Psoas muscle (tissue), 8 donors: Measurements from ENCODE around the gene APEH. TPM values are rescaled to one million over a fixed set of nuclear protein-coding genes. Genes with fewer than 3 reads are reported as not detected.
A peak's percentile ranks its signal among the peaks of the same experiment; 100 is the strongest.

Experiments
- ATAC-seq, 4 donors: fragments of 200-7000 bp; cut with Tn5 transposase; one replicate each; pipeline ENCODE4 v1.9.1; 2020; ENCODE audit warnings: moderate library complexity in 3 of 4, mild to moderate bottlenecking in 2 of 4
- DNase-seq, 2 donors: peaks; one replicate each; pipeline ENCODE4 v3.0.0-alpha.2; 2020
- H3K27ac ChIP-seq: fragments of 200-600 bp; one replicate; pipeline ENCODE4 v1.8.0; 2022
- H3K27me3 ChIP-seq, 3 donors: fragments of 200-600 bp in 1 of 3; one replicate each; pipeline versions ENCODE4 v1.6.1 to v1.8.0; 2013 to 2022; ENCODE audit warnings: low read length in 2 of 3, mild to moderate bottlenecking in 2 of 3, moderate library complexity in 1 of 3; ENCODE audit not compliant: insufficient read depth in 3 of 3
- H3K36me3 ChIP-seq, 2 donors: fragments of 200-600 bp in 1 of 2; one replicate each; pipeline versions ENCODE4 v1.6.1 to v1.8.0; 2013 to 2022; ENCODE audit warnings: low read depth in 1 of 2, mild to moderate bottlenecking in 1 of 2, moderate library complexity in 1 of 2; ENCODE audit not compliant: insufficient read depth in 1 of 2
- H3K4me1 ChIP-seq: fragments of 200-600 bp; one replicate; pipeline ENCODE4 v1.8.0; 2022
- H3K4me3 ChIP-seq: fragments of 200-600 bp; one replicate; pipeline ENCODE4 v1.8.0; 2022; ENCODE audit warnings: mild to moderate bottlenecking
- H3K9me3 ChIP-seq: fragments of 200-600 bp; one replicate; pipeline ENCODE4 v1.8.0; 2022
- WGBS, 3 donors: extraction: QIAGEN DNeasy Blood & Tissue Kit; methylation state at CpG; one replicate each; pipeline versions ENCODE4 v1.1.6 to v1.1.7; 2013; 5-methylcytosine and 5-hydroxymethylcytosine counted together
- intact Hi-C, 2 donors: fragments of 100-400 bp; cut with DNase I; formaldehyde crosslinking; loops; one replicate each; pipeline versions ENCODE4 v1.11.0 to v1.14.2; 2022
- polyA plus RNA-seq, 3 donors: library from polyadenylated mRNA; stranded (reverse); fragments of 200-250 nt; gene quantifications; one replicate each; pipeline ENCODE4 v1.2.3, GENCODE V29; 2013
- total RNA-seq, 4 donors: library from RNA; stranded (reverse); fragmentation: NEBNext Ultra II Directional in 2 of 4; extraction: Animal tissue kit (Norgen Biotek cat#: 25700) in 2 of 4; gene quantifications; one replicate each; pipeline versions ENCODE4 v1.2.1 to v1.2.4, GENCODE V29; 2021 to 2023
- TF ChIP-seq, protein P1 (sequence below): fragments of 200-600 bp; IDR thresholded peaks from one replicate; pipeline ENCODE4 v1.8.0; 2022; ENCODE audit warnings: antibody characterized with exemption
- donor health status: healthy with polysubstance abuse.
- donor health status: DM: no; HTN: no; CAD: no; lungs with moderate emphysema.
- donor health status: Bipolar disorder and iron deficiency.
- donor health status: healthy.
- donor health status: DM: yes; HTN: yes; CAD: no.
- donor health status: DM: no; HTN: no; CAD: no.
- donor health status: DM: no; HTN: no; CAD: no.
- donor health status: DM: yes; HTN: yes; CAD: no.

Gene APEH
- total and polyA plus RNA-seq, 7 donors = 70.8 to 189 (median 115) TPM

DNA sequence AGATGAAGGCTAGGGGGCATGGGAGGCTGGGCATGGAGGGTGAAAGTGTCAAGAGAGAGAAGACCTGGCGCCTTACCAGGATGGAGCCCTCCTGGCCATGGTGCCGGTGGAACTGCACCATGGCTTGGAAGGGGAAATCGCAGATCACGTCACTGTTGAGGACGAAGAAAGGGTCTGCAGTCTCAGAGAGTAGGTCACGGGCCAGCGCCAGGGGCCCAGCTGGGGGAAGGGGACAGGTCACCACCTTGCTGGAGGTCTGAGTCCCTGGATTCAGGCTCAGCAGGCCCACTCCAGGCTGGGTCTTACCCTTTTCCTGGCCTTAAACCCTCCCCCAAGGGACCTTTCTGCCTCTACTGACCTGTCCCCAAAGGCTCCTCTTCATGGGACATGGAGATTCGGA, 48.7 kb downstream of the APEH start:
- peak in 1 of 2 donors; percentile 58 for DNase-seq
- peak overlapping the region; percentile 83 for H3K4me3 ChIP-seq
- 29 to 59% (median 49%) methylated on average over 6 to 8 of the region's 8 CpGs for WGBS, 3 donors
- peak overlapping the region; percentile 94 for H3K27ac ChIP-seq
- peaks cover 2 to 60% of the 10 kb centered on the region in 2 donors for H3K36me3 ChIP-seq
- H3K9me3 ChIP-seq = no peaks in the 10 kb centered on the region
- H3K4me1 ChIP-seq = peaks cover 40% of the 10 kb centered on the region
- intact Hi-C loops = no loop called here
- ATAC-seq = no peak
- TF ChIP-seq, protein P1, sequence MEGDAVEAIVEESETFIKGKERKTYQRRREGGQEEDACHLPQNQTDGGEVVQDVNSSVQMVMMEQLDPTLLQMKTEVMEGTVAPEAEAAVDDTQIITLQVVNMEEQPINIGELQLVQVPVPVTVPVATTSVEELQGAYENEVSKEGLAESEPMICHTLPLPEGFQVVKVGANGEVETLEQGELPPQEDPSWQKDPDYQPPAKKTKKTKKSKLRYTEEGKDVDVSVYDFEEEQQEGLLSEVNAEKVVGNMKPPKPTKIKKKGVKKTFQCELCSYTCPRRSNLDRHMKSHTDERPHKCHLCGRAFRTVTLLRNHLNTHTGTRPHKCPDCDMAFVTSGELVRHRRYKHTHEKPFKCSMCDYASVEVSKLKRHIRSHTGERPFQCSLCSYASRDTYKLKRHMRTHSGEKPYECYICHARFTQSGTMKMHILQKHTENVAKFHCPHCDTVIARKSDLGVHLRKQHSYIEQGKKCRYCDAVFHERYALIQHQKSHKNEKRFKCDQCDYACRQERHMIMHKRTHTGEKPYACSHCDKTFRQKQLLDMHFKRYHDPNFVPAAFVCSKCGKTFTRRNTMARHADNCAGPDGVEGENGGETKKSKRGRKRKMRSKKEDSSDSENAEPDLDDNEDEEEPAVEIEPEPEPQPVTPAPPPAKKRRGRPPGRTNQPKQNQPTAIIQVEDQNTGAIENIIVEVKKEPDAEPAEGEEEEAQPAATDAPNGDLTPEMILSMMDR = no peak
- no peaks in the 10 kb centered on the region for H3K27me3 ChIP-seq

GRCh38 chr3:49723296-49723627, 49.1 kb downstream of the APEH start:
- intact Hi-C loops = no loop called here
- Histone ChIP-seq H3K9me3 (no peaks in the 10 kb centered on the region), H3K4me3 (peak overlapping the region; percentile 83), H3K36me3 (peaks cover 2 to 60% of the 10 kb centered on the region in 2 donors), H3K4me1 (peaks cover 36% of the 10 kb centered on the region), H3K27ac (peak overlapping the region; percentile 94), H3K27me3 (no peaks in the 10 kb centered on the region)
- ATAC-seq = peak; percentile 39 to 57 (median 52)
- TF ChIP-seq, protein P1 = no peak
- DNase-seq = peak; percentile 68 to 84
- WGBS, 3 donors = 0% methylated on average over 13 to 20 of the region's 20 CpGs

GRCh38 chr3:49723628-49724551, 49.7 kb downstream of the APEH start, which contains the start of gene GMPPB:
TSS of gene GMPPB (minus strand) at chr3:49723951. CDS start at chr3:49723726, 225 bp downstream.
- H3K27me3 ChIP-seq = no peaks in the 10 kb centered on the region
- peak within 1 kb of the TSS; percentile 83 for H3K4me3 ChIP-seq
- WGBS, 3 donors = 0 to 1% (median 0%) methylated on average over 91 to 102 of the region's 102 CpGs
- ATAC-seq (peak; percentile 87 to 91 (median 88)), DNase-seq (peak; percentile 98 to 99)
- no peaks in the 10 kb centered on the region for H3K9me3 ChIP-seq
- H3K36me3 ChIP-seq = peaks cover 2 to 57% of the 10 kb centered on the region in 2 donors
- peak within 1 kb of the TSS; percentile 94 for H3K27ac ChIP-seq
- TF ChIP-seq, protein P1 = no peak
- peaks cover 30% of the 10 kb centered on the region for H3K4me1 ChIP-seq
- intact Hi-C loops = no loop called here

- Histone ChIP-seq H3K27ac (peak overlapping the region; percentile 94), H3K4me3 (peak overlapping the region; percentile 83), H3K36me3 (peaks cover 2 to 57% of the 10 kb centered on the region in 2 donors), H3K27me3 (no peaks in the 10 kb centered on the region), H3K4me1 (peaks cover 24% of the 10 kb centered on the region), H3K9me3 (no peaks in the 10 kb centered on the region)
- TF ChIP-seq, protein P1 = no peak
- DNase-seq = peak in 1 of 2 donors; percentile 64
- intact Hi-C loops = no loop called here
- 15 to 23% (median 22%) methylated on average over 6 of the region's 6 CpGs for WGBS, 3 donors
- ATAC-seq = no peak
These were observed 50.4 kb downstream of the APEH start for GRCh38 chr3:49724586-49724985.
